ENCODE results near the gene CHST6. TPM values are rescaled to one million over a fixed set of nuclear protein-coding genes. Genes with fewer than 3 reads are reported as not detected.

CHST6 gene
- total and polyA plus RNA-seq, 2 donors (not counting 3 experiments of a cell fraction or from before 2014, with no cell fraction given) = 0.26 to 0.60 TPM

GRCh38 chr16:75477680-75478473, 17.4 kb downstream of the CHST6 start:
- no peak for TF ChIP-seq POLR2AphosphoS5 (IDR thresholded peaks at IDR 0.05; ENCODE audit: insufficient read depth, low read depth, low read length)
- no peak for TF ChIP-seq FOS (IDR thresholded peaks at IDR 0.05; ENCODE audit: borderline replicate concordance, insufficient read depth, low read length)
- TF ChIP-seq MYC (IDR thresholded peaks at IDR 0.05; ENCODE audit: low read depth, low read length) = no peak
- TF ChIP-seq, protein P1, sequence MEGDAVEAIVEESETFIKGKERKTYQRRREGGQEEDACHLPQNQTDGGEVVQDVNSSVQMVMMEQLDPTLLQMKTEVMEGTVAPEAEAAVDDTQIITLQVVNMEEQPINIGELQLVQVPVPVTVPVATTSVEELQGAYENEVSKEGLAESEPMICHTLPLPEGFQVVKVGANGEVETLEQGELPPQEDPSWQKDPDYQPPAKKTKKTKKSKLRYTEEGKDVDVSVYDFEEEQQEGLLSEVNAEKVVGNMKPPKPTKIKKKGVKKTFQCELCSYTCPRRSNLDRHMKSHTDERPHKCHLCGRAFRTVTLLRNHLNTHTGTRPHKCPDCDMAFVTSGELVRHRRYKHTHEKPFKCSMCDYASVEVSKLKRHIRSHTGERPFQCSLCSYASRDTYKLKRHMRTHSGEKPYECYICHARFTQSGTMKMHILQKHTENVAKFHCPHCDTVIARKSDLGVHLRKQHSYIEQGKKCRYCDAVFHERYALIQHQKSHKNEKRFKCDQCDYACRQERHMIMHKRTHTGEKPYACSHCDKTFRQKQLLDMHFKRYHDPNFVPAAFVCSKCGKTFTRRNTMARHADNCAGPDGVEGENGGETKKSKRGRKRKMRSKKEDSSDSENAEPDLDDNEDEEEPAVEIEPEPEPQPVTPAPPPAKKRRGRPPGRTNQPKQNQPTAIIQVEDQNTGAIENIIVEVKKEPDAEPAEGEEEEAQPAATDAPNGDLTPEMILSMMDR (IDR thresholded peaks at IDR 0.05; ENCODE audit: extremely low read depth in 1 of 2, insufficient read depth in 1 of 2, low read depth in 1 of 2, low read length in 2 of 2) = no peak
- no peak for TF ChIP-seq MAX (IDR thresholded peaks at IDR 0.05; ENCODE audit: insufficient read depth, insufficient read length)
- ChIA-PET CTCF (interaction anchor here (0.9 to 1.1 kb wide), 4 partner anchors 19 to 279 kb away, joined by 3 to 4 read pairs (median 4); no protein-coding TSS in a partner anchor), POLR2A (no interaction called here)
- H4K20me1 ChIP-seq (replicated peaks; ENCODE audit: control insufficient read depth, extremely low read depth, insufficient read depth, low read length) = no peaks in the 10 kb centered on the region
- BruUV-seq (replicated peaks) = no TSS peak
- no peaks in the 10 kb centered on the region for H3K4me1 ChIP-seq (ENCODE audit: control insufficient read depth, extremely low read depth, insufficient read depth, low read length)
- H2AFZ ChIP-seq (ENCODE audit: low read depth, low read length) = no peak overlapping the region
- dilution Hi-C loops (cut with MboI; ENCODE audit: extremely low pct_ligation_motif_present, low sequenced_read_pairs) = no loop called here
- H3K9me1 ChIP-seq (replicated peaks; ENCODE audit: control insufficient read depth, extremely low read depth, insufficient read depth, low read length) = no peaks in the 10 kb centered on the region
- no peak for DNase-seq (ENCODE audit: low read depth, low spot score)
- no peak overlapping the region for H3K27ac ChIP-seq (ENCODE audit: insufficient read depth, low read depth, low read length)
- H3K9me3 ChIP-seq (replicated peaks; ENCODE audit: control insufficient read depth, insufficient read depth, low read length) = no peaks in the 10 kb centered on the region
- H3K79me2 ChIP-seq (ENCODE audit: control insufficient read depth, insufficient read depth, low read length) = no peaks in the 10 kb centered on the region
- H3K36me3 ChIP-seq (ENCODE audit: control insufficient read depth in 2 of 2, extremely low read depth in 1 of 2, insufficient read depth in 2 of 2, low read length in 2 of 2) = no peaks in the 10 kb centered on the region
- intact Hi-C loops (cut with micrococcal nuclease) = no loop called here
- H3K27me3 ChIP-seq (ENCODE audit: control insufficient read depth in 2 of 2, insufficient read depth in 2 of 2, low read length in 2 of 2) = no peaks in the 10 kb centered on the region
- H3K4me2 ChIP-seq (ENCODE audit: insufficient read depth, low read length) = no peak overlapping the region
- H3K4me3 ChIP-seq (replicated peaks in 1 of 3; ENCODE audit: insufficient read depth in 1 of 3, low read depth in 1 of 3, low read length in 3 of 3) = no peak overlapping the region
- FAIRE-seq = no peak
- no peak overlapping the region for H3K9ac ChIP-seq (replicated peaks; ENCODE audit: extremely low read depth, insufficient read depth, low read length)
